Cardiac fibroblast (primary cell): ENCODE data around the gene MRC1.

Experiments used
- DNase-seq, 2 donors: peaks; one replicate each; pipeline versions ENCODE4 v3.0.0 to v3.0.0-alpha.2; 2010; ENCODE audit warnings: low read depth in 2 of 2
- H3K4me3 ChIP-seq, 2 donors: replicated peaks in 1 of 2; 1 replicate in 1 of 2; 2 replicates in 1 of 2; pipeline ENCODE4 v1.5.1; 2011; ENCODE audit warnings: low read depth in 2 of 2, low read length in 2 of 2, mild to moderate bottlenecking in 2 of 2, moderate library complexity in 1 of 2
- CTCF ChIP-seq: IDR thresholded peaks from one replicate; pipeline ENCODE4 v1.5.1; 2011; ENCODE audit warnings: low read depth, mild to moderate bottlenecking, low read length, inconsistent platforms

The MRC1 gene

GRCh38 chr10:17835688-17836087 is 26.5 kb downstream of the MRC1 start:
- TF ChIP-seq CTCF: no peak
- DNase-seq: peak; percentile 57 to 90
- no peak overlapping the region for H3K4me3 ChIP-seq

- DNase-seq: peak; percentile 56 to 87
- TF ChIP-seq CTCF: no peak
- peak overlapping the region in 1 of 2 donors; percentile 35 for H3K4me3 ChIP-seq
Measured at GRCh38 chr10:17836942-17837341, 27.8 kb downstream of the MRC1 start.

GRCh38 chr10:17838080-17838648 is 29.0 kb downstream of the MRC1 start:
- no peak for TF ChIP-seq CTCF
- H3K4me3 ChIP-seq: no peak overlapping the region
- DNase-seq: peak in 1 of 2 donors; percentile 13

GRCh38 chr10:17841050-17841449 is 31.9 kb downstream of the MRC1 start:
- TF ChIP-seq CTCF: no peak
- DNase-seq: peak in 1 of 2 donors; percentile 49
- no peak overlapping the region for H3K4me3 ChIP-seq

- no peak for TF ChIP-seq CTCF
- no peak overlapping the region for H3K4me3 ChIP-seq
- DNase-seq: no peak
Measured at GRCh38 chr10:17842641-17843040, 33.5 kb downstream of the MRC1 start.

- DNase-seq: peak; percentile 41 to 50
- TF ChIP-seq CTCF: peak; percentile 43
Measured at GRCh38 chr10:17847585-17848296, 38.6 kb downstream of the MRC1 start.

GRCh38 chr10:17848646-17849045 is 39.5 kb downstream of the MRC1 start:
- no peak for TF ChIP-seq CTCF
- H3K4me3 ChIP-seq: no peak overlapping the region
- no peak for DNase-seq

More at GRCh38 chr10:17847585-17848296, 38.6 kb downstream of the MRC1 start:
- H3K4me3 ChIP-seq: no peak overlapping the region
